PC-3 (cell line): ENCODE results near the gene LUC7L3. TPM values are rescaled to one million over a fixed set of nuclear protein-coding genes. Genes with fewer than 3 reads are reported as not detected.

Experiments
- ATAC-seq: fragments of 200-7000 bp; cut with Tn5 transposase; 2 replicates; pipeline ENCODE4 v1.9.1; 2020; ENCODE audit warnings: mild to moderate bottlenecking, moderate library complexity
- BruUV-seq: library from RNA; stranded (reverse); fragments of 400-500 nt; replicated peaks from 2 replicates; lab custom pipeline; 2021; lab: Mats Ljungman, UMichigan
- CTCF ChIA-PET: fragments of 300-600 bp; sonication (Branson Sonifier 250); formaldehyde crosslinking; loops from one replicate; lab custom pipeline; 2022; ENCODE audit warnings: antibody characterized with exemption; lab: Charles Lee
- POLR2A ChIA-PET: fragments of 300-600 bp; sonication (Branson Sonifier 250); formaldehyde crosslinking; loops from one replicate; lab custom pipeline; 2022; ENCODE audit warnings: antibody characterized with exemption; ENCODE audit not compliant: unreplicated experiment; lab: Charles Lee
- DNase-seq: peaks from one replicate; pipeline ENCODE4 v3.0.0-alpha.2; 2015
- H2AFZ ChIP-seq: fragments of 300-600 bp; sonication (generic); 2 replicates; pipeline ENCODE4 v1.6.0; 2016; ENCODE audit warnings: antibody characterized with exemption, low read length
- H3F3A ChIP-seq: fragments of 300-600 bp; sonication (generic); one replicate; pipeline ENCODE4 v1.6.0; 2017; ENCODE audit warnings: antibody characterized with exemption, low read length, control low read depth, mild to moderate bottlenecking; ENCODE audit not compliant: unreplicated experiment
- H3K27ac ChIP-seq: fragments of 300-600 bp; sonication (generic); 2 replicates; pipeline ENCODE4 v1.5.1; 2016; ENCODE audit warnings: mild to moderate bottlenecking, low read length
- H3K27me3 ChIP-seq: fragments of 300-600 bp; sonication (generic); 2 replicates; pipeline ENCODE4 v1.6.1; 2016; ENCODE audit warnings: low read length, mixed read lengths
- H3K36me3 ChIP-seq: fragments of 300-600 bp; sonication (generic); 2 replicates; pipeline ENCODE4 v1.6.1; 2016; ENCODE audit warnings: low read depth, mixed run types, low read length, mixed read lengths
- H3K4me1 ChIP-seq: fragments of 300-600 bp; sonication (generic); 2 replicates; pipeline ENCODE4 v1.5.1; 2016; ENCODE audit warnings: low read length; ENCODE audit not compliant: insufficient read depth
- H3K4me2 ChIP-seq: fragments of 300-600 bp; sonication (generic); 2 replicates; pipeline ENCODE4 v1.6.0; 2016; ENCODE audit warnings: low read length
- H3K4me3 ChIP-seq: fragments of 300-600 bp; sonication (generic); 2 replicates; pipeline ENCODE4 v1.5.1; 2016; ENCODE audit warnings: mild to moderate bottlenecking, low read length, mixed read lengths
- H3K79me2 ChIP-seq: fragments of 300-600 bp; sonication (generic); 2 replicates; pipeline ENCODE4 v1.6.1; 2017; ENCODE audit warnings: low read length, mixed read lengths
- H3K9ac ChIP-seq: fragments of 300-600 bp; sonication (generic); 2 replicates; pipeline ENCODE4 v1.6.0; 2016; ENCODE audit warnings: mild to moderate bottlenecking, low read length
- H3K9me2 ChIP-seq: fragments of 300-600 bp; sonication (generic); replicated peaks from 2 replicates; pipeline ENCODE4 v1.6.1; 2016; ENCODE audit warnings: mixed run types, low read length, mixed read lengths
- H3K9me3 ChIP-seq: fragments of 300-600 bp; sonication (generic); 2 replicates; pipeline ENCODE4 v1.6.1; 2016; ENCODE audit warnings: low read length, mixed read lengths
- H4K20me1 ChIP-seq: fragments of 300-600 bp; sonication (generic); 2 replicates; pipeline ENCODE4 v1.6.1; 2016; ENCODE audit warnings: low read length, mixed read lengths
- CTCF ChIP-seq: fragments of 300-600 bp; sonication (generic); conservative IDR thresholded peaks from 2 replicates; pipeline ENCODE4 v1.5.1; 2017; ENCODE audit warnings: antibody characterized with exemption, low read depth, mild to moderate bottlenecking, low read length
- EZH2 ChIP-seq: fragments of 300-600 bp; sonication (generic); IDR thresholded peaks from one replicate; pipeline ENCODE4 v1.6.1; 2017; ENCODE audit warnings: antibody characterized with exemption, mild to moderate bottlenecking, low read length; ENCODE audit not compliant: unreplicated experiment
- EZH2phosphoT487 ChIP-seq: fragments of 300-600 bp; sonication (generic); IDR thresholded peaks from 2 replicates; pipeline ENCODE4 v1.6.1; 2018; ENCODE audit warnings: mild to moderate bottlenecking, antibody characterized with exemption, low read length, borderline replicate concordance
- intact Hi-C: fragments of 100-400 bp; cut with micrococcal nuclease; formaldehyde crosslinking; loops from 2 replicates; pipeline ENCODE4 v1.9.0; 2023
- total RNA-seq: library from RNA; depleted of rRNA; stranded (reverse); fragments of >200 nt; gene quantifications from 2 replicates; pipeline ENCODE4 v1.2.3, GENCODE V29; 2014

The LUC7L3 gene
- total RNA-seq, 1 experiment from 2014 or later, result 43.0 TPM

- Histone ChIP-seq H3K4me1 (peaks cover 91% of the 10 kb centered on the region), H3K9me2 (no peaks in the 10 kb centered on the region), H3K79me2 (peaks cover 21% of the 10 kb centered on the region), H3F3A (peaks cover 17% of the 10 kb centered on the region), H4K20me1 (no peaks in the 10 kb centered on the region), H3K9me3 (no peaks in the 10 kb centered on the region), H3K36me3 (peaks cover 34% of the 10 kb centered on the region), H2AFZ (no peak overlapping the region), H3K9ac (peak overlapping the region; percentile 51), H3K4me2 (peak overlapping the region; percentile 82), H3K27me3 (no peaks in the 10 kb centered on the region), H3K4me3 (peak overlapping the region; percentile 50), H3K27ac (peak overlapping the region; percentile 86)
- peak; percentile 67 for ATAC-seq
- DNase-seq, result peak; percentile 94
- TF ChIP-seq EZH2phosphoT487, result no peak
- TF ChIP-seq CTCF, result no peak
- TF ChIP-seq EZH2, result no peak
- POLR2A ChIA-PET, result interaction anchor here (0.6 to 1.4 kb wide), 4 partner anchors 12 to 206 kb away, joined by 5 to 17 read pairs (median 9); no protein-coding TSS in a partner anchor
- intact Hi-C loops, result loop anchor here (1.0 kb wide), 2 partner anchors 12 to 32 kb away; no protein-coding TSS in a partner anchor
- CTCF ChIA-PET, result interaction anchor here (0.6 to 1.5 kb wide), 8 partner anchors 31 to 211 kb away, joined by 3 to 9 read pairs (median 5); no protein-coding TSS in a partner anchor
- BruUV-seq, result no TSS peak
Observed at GRCh38 chr17:50693036-50693682, 26.2 kb upstream of the LUC7L3 start.

GRCh38 chr17:50696365-50696879, 23.0 kb upstream of the LUC7L3 start:
- ATAC-seq (no peak), DNase-seq (no peak)
- Histone ChIP-seq H4K20me1 (no peaks in the 10 kb centered on the region), H3K4me1 (peaks cover 96% of the 10 kb centered on the region), H3K9me2 (no peaks in the 10 kb centered on the region), H2AFZ (no peak overlapping the region), H3F3A (peaks cover 23% of the 10 kb centered on the region), H3K36me3 (peaks cover 47% of the 10 kb centered on the region), H3K4me3 (no peak overlapping the region), H3K79me2 (peaks cover 38% of the 10 kb centered on the region), H3K9me3 (no peaks in the 10 kb centered on the region), H3K4me2 (peak overlapping the region; percentile 58; the same call in 1 of the 2 replicates), H3K27me3 (no peaks in the 10 kb centered on the region), H3K27ac (peak overlapping the region; percentile 39; the same call in 1 of the 2 replicates), H3K9ac (no peak overlapping the region)
- BruUV-seq, result no TSS peak
- TF ChIP-seq EZH2 (no peak), CTCF (no peak), EZH2phosphoT487 (no peak)
- ChIA-PET POLR2A (interaction anchor here (0.5 kb wide), 1 partner anchor 155 kb away, joined by 3 read pairs; no protein-coding TSS in a partner anchor), CTCF (interaction anchor here (0.7 to 1.3 kb wide), 4 partner anchors 136 to 146 kb away, joined by 3 to 5 read pairs (median 3); no protein-coding TSS in a partner anchor)
- intact Hi-C loops, result loop anchor here (5.0 kb wide), 1 partner anchor 146 kb away; no protein-coding TSS in a partner anchor
